ENCODE data around the gene LHFPL2.

LHFPL2 gene

GRCh38 chr5:78562714-78563330, 85.8 kb downstream of the LHFPL2 start:
- DNase-seq, result no peak

- DNase-seq, result no peak
Measured at GRCh38 chr5:78562001-78562400, 86.6 kb downstream of the LHFPL2 start.

- DNase-seq, result no peak
Measured at GRCh38 chr5:78561261-78561660, 87.3 kb downstream of the LHFPL2 start.

- DNase-seq, result no peak
Measured at GRCh38 chr5:78560000-78560855, 88.3 kb downstream of the LHFPL2 start.

- DNase-seq, result no peak
Measured at GRCh38 chr5:78557601-78558000, 91.0 kb downstream of the LHFPL2 start.

- no peak for DNase-seq
Measured at GRCh38 chr5:78555870-78556269, 92.7 kb downstream of the LHFPL2 start.

GRCh38 chr5:78554670-78555069, 93.9 kb downstream of the LHFPL2 start:
- DNase-seq, result no peak

- DNase-seq, result no peak
Measured at GRCh38 chr5:78553580-78554353, 94.8 kb downstream of the LHFPL2 start.

- no peak for DNase-seq
Measured at GRCh38 chr5:78552729-78553342, 95.7 kb downstream of the LHFPL2 start.

GRCh38 chr5:78550891-78551290, 97.7 kb downstream of the LHFPL2 start:
- no peak for DNase-seq

- no peak for DNase-seq
Measured at GRCh38 chr5:78549043-78549442, 99.5 kb downstream of the LHFPL2 start.

- no peak for DNase-seq
Measured at GRCh38 chr5:78547731-78548615, 100.6 kb downstream of the LHFPL2 start.

GRCh38 chr5:78547183-78547582, 101.4 kb downstream of the LHFPL2 start:
- no peak for DNase-seq

GRCh38 chr5:78546276-78546996, 102.1 kb downstream of the LHFPL2 start:
- DNase-seq, result no peak

GRCh38 chr5:78545406-78545805, 103.2 kb downstream of the LHFPL2 start:
- DNase-seq, result no peak

- DNase-seq, result no peak
Measured at GRCh38 chr5:78544561-78545201, 103.9 kb downstream of the LHFPL2 start.

GRCh38 chr5:78543916-78544315, 104.7 kb downstream of the LHFPL2 start:
- DNase-seq, result no peak

- DNase-seq, result no peak
Measured at GRCh38 chr5:78543292-78543691, 105.3 kb downstream of the LHFPL2 start.

GRCh38 chr5:78542321-78542840, 106.2 kb downstream of the LHFPL2 start:
- no peak for DNase-seq

GRCh38 chr5:78541086-78541654, 107.4 kb downstream of the LHFPL2 start:
- DNase-seq, result no peak
